DOHH2 (cell line): ENCODE results near the gene SLC38A3.

ENCODE experiments used
- H3F3A ChIP-seq: fragments of 200-600 bp; sonication (generic), shearing (Covaris generic); 2 replicates; pipeline ENCODE4 v1.6.0; 2016; ENCODE audit warnings: antibody characterized with exemption, mild to moderate bottlenecking; ENCODE audit not compliant: control insufficient read depth, insufficient read depth
- H3K27ac ChIP-seq: fragments of 200-600 bp; sonication (generic); 2 replicates; pipeline ENCODE4 v1.5.1; 2014; ENCODE audit warnings: low read depth, mild to moderate bottlenecking, low read length, moderate library complexity
- H3K27me3 ChIP-seq: fragments of 200-600 bp; sonication (generic); 2 replicates; pipeline ENCODE4 v1.6.1; 2014; ENCODE audit warnings: mild to moderate bottlenecking, low read length, mixed read lengths; ENCODE audit not compliant: control insufficient read depth
- H3K36me3 ChIP-seq: fragments of 200-600 bp; sonication (generic); 2 replicates; pipeline ENCODE4 v1.6.1; 2014; ENCODE audit warnings: mild to moderate bottlenecking, low read length, moderate library complexity, mixed read lengths; ENCODE audit not compliant: control insufficient read depth
- H3K4me1 ChIP-seq: fragments of 200-600 bp; sonication (generic); 2 replicates; pipeline ENCODE4 v1.6.1; 2014; ENCODE audit warnings: mild to moderate bottlenecking, low read length, mixed read lengths; ENCODE audit not compliant: control insufficient read depth
- H3K4me2 ChIP-seq: fragments of 200-600 bp; sonication (generic); 2 replicates; pipeline ENCODE4 v1.6.0; 2014; ENCODE audit warnings: mild to moderate bottlenecking, low read length, moderate library complexity
- H3K4me3 ChIP-seq: fragments of 200-600 bp; sonication (generic); 2 replicates; pipeline ENCODE4 v1.5.1; 2014; ENCODE audit warnings: mild to moderate bottlenecking, low read length, mixed read lengths
- H3K79me2 ChIP-seq: fragments of 200-600 bp; sonication (generic); 2 replicates; pipeline ENCODE4 v1.6.1; 2014; ENCODE audit warnings: mild to moderate bottlenecking, low read length, mixed read lengths; ENCODE audit not compliant: control insufficient read depth
- H3K9me2 ChIP-seq: fragments of 200-600 bp; sonication (generic); replicated peaks from 2 replicates; pipeline ENCODE4 v1.6.1; 2014; ENCODE audit warnings: mild to moderate bottlenecking, low read length, mixed read lengths; ENCODE audit not compliant: control insufficient read depth
- H3K9me3 ChIP-seq: fragments of 200-600 bp; sonication (generic); 2 replicates; pipeline ENCODE4 v1.6.1; 2014; ENCODE audit warnings: antibody characterized with exemption, low read length, mixed read lengths; ENCODE audit not compliant: control insufficient read depth, insufficient read depth
- H4K20me1 ChIP-seq: fragments of 200-600 bp; sonication (generic); 2 replicates; pipeline ENCODE4 v1.6.0; 2014; ENCODE audit warnings: low read depth, mild to moderate bottlenecking, antibody characterized with exemption, low read length, moderate library complexity; ENCODE audit not compliant: control insufficient read depth, insufficient read depth
- EZH2phosphoT487 ChIP-seq: fragments of 200-600 bp; sonication (generic); IDR thresholded peaks from 2 replicates; pipeline ENCODE4 v1.6.1; 2017; ENCODE audit warnings: borderline replicate concordance, mild to moderate bottlenecking, antibody characterized with exemption, low read length, moderate library complexity, mixed read lengths
- TF ChIP-seq, protein P1 (sequence below): fragments of 200-600 bp; sonication (generic); IDR thresholded peaks from one replicate; pipeline ENCODE4 v1.5.1; 2014; ENCODE audit warnings: antibody characterized with exemption, mild to moderate bottlenecking, low read depth, low read length; ENCODE audit not compliant: poor library complexity, severe bottlenecking

Gene SLC38A3

DNA sequence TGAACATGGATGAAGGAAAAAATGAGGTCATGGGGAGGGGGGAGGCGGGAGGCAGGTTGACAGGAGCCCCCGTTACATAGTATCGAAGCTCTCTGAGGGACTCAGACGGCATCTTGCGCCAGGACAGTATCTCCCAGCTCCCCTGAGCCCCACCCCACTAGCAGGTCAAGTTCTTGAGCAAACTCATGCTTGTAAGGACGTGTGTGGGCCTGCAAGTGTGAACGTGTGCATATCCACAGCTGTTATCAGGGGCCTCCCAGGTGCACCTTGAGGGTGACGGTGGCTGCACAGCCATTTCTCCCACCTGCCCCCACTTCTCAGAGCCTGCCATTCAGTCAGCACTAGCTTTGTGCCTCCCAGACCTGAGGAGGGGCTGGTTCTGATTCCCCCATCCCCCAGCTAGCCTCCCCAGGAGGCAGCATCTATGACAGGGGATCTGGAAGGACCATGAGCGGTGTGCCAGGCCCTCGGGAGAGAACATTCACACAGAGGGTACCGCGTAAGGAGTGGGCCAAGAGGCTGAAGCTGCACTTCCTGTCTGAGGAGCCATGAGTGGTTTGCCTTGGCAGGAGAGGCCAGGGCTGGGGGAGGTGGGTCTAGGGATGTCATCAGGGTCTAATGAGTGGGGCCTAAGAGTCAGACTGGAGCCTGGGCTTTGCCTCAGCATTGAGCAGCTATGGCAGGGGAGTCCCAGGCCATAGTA is 47.1 kb upstream of the SLC38A3 start:
- Histone ChIP-seq H3K27ac (no peak overlapping the region), H3K79me2 (no peaks in the 10 kb centered on the region), H4K20me1 (no peaks in the 10 kb centered on the region), H3K36me3 (no peaks in the 10 kb centered on the region), H3K4me1 (peaks cover 21% of the 10 kb centered on the region), H3K9me2 (no peaks in the 10 kb centered on the region), H3K27me3 (peaks cover 35% of the 10 kb centered on the region), H3K9me3 (no peaks in the 10 kb centered on the region), H3F3A (no peaks in the 10 kb centered on the region), H3K4me2 (no peak overlapping the region), H3K4me3 (no peak overlapping the region)
- TF ChIP-seq, protein P1, sequence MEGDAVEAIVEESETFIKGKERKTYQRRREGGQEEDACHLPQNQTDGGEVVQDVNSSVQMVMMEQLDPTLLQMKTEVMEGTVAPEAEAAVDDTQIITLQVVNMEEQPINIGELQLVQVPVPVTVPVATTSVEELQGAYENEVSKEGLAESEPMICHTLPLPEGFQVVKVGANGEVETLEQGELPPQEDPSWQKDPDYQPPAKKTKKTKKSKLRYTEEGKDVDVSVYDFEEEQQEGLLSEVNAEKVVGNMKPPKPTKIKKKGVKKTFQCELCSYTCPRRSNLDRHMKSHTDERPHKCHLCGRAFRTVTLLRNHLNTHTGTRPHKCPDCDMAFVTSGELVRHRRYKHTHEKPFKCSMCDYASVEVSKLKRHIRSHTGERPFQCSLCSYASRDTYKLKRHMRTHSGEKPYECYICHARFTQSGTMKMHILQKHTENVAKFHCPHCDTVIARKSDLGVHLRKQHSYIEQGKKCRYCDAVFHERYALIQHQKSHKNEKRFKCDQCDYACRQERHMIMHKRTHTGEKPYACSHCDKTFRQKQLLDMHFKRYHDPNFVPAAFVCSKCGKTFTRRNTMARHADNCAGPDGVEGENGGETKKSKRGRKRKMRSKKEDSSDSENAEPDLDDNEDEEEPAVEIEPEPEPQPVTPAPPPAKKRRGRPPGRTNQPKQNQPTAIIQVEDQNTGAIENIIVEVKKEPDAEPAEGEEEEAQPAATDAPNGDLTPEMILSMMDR = no peak
- TF ChIP-seq EZH2phosphoT487 = no peak

DNA sequence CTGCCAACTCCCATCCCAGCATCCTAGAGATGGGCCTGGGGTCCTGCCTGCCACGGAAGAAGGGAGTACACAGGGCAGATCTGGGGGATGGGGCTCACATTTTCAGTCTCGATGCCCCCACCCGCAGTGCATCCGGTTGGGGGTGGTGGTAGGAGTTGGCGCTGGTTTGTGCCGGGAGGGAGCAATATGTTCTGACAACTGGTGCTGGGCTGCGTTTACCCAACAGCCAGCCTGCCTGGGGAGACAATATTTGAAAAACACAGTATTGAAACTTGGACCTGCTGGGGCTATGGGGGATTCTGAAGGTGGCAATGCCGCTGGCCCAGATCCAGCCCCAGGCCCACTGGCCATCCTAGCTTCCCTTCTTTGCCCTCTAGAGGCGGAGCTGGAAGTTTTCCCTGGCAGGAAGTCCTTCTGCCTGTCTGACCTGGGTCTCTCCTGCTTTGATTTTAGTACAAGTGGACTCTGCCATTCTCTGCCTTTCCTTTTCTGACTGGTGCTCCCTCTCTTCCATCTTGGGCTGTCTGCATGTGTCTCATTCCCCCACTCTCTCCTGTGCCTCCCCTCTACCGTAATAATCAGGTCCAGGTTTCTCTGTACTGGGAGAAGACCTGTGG is 46.4 kb upstream of the SLC38A3 start:
- peaks cover 29% of the 10 kb centered on the region for H3K27me3 ChIP-seq
- no peak overlapping the region for H3K4me2 ChIP-seq
- H4K20me1 ChIP-seq = no peaks in the 10 kb centered on the region
- peaks cover 21% of the 10 kb centered on the region for H3K4me1 ChIP-seq
- no peaks in the 10 kb centered on the region for H3K79me2 ChIP-seq
- TF ChIP-seq EZH2phosphoT487 = no peak
- TF ChIP-seq, protein P1 = no peak
- H3K4me3 ChIP-seq = no peak overlapping the region
- H3K27ac ChIP-seq = no peak overlapping the region
- H3F3A ChIP-seq = no peaks in the 10 kb centered on the region
- H3K36me3 ChIP-seq = no peaks in the 10 kb centered on the region
- no peaks in the 10 kb centered on the region for H3K9me2 ChIP-seq
- no peaks in the 10 kb centered on the region for H3K9me3 ChIP-seq

DNA sequence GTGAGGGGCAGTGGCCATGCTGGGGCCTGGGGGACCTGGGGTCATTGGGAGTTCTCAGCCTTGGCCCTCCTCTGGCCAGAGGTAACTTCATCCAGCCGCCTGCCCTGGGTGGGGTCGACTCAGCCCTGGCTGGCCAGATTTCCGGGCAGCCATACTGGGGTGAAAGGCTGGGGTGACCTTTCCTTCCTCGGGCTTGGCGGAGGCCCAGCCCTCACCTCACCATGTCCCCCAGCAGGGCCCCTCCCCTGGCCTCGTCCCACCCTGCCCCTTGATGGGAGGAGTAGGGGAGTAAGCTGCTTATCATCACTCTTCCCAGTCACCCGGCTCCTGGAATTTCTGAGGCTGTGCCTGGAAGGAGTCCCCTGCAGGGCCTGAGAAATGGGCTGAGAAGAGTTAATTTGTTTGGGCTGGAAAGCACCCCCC is 44.5 kb upstream of the SLC38A3 start:
- Histone ChIP-seq H3F3A (no peaks in the 10 kb centered on the region), H4K20me1 (no peaks in the 10 kb centered on the region), H3K36me3 (no peaks in the 10 kb centered on the region), H3K27ac (no peak overlapping the region), H3K27me3 (peaks cover 23% of the 10 kb centered on the region), H3K4me3 (no peak overlapping the region), H3K79me2 (no peaks in the 10 kb centered on the region), H3K9me2 (no peaks in the 10 kb centered on the region), H3K4me2 (no peak overlapping the region), H3K4me1 (peaks cover 12% of the 10 kb centered on the region), H3K9me3 (no peaks in the 10 kb centered on the region)
- TF ChIP-seq, protein P1 = no peak
- TF ChIP-seq EZH2phosphoT487 = no peak
